ENCODE data around the gene NDFIP2. TPM values are rescaled to one million over a fixed set of nuclear protein-coding genes. Genes with fewer than 3 reads are reported as not detected.
A peak's percentile ranks its signal among the peaks of the same experiment; 100 is the strongest.

The NDFIP2 gene
- total RNA-seq, 1 donor from 2014 or later, result 46.8 TPM

GRCh38 chr13:79511611-79512010 is 30.7 kb downstream of the NDFIP2 start:
- TF ChIP-seq CTCF (IDR thresholded peaks at IDR 0.05; ENCODE audit: insufficient read depth, low read length, poor library complexity, severe bottlenecking), result no peak
- Histone ChIP-seq H3K36me3 (ENCODE audit: control insufficient read depth, insufficient read depth, low read length) (no peaks in the 10 kb centered on the region), H3K4me3 (ENCODE audit: low read depth, low read length) (no peak overlapping the region), H3K27me3 (ENCODE audit: control insufficient read depth, insufficient read depth, low read length) (no peaks in the 10 kb centered on the region)
- DNase-seq (ENCODE audit: low read depth), result no peak

- H3K4me3 ChIP-seq (ENCODE audit: low read depth, low read length), result no peak overlapping the region
- H3K36me3 ChIP-seq (ENCODE audit: control insufficient read depth, insufficient read depth, low read length), result no peaks in the 10 kb centered on the region
- DNase-seq (ENCODE audit: low read depth), result no peak
- no peak for TF ChIP-seq CTCF (IDR thresholded peaks at IDR 0.05; ENCODE audit: insufficient read depth, low read length, poor library complexity, severe bottlenecking)
- H3K27me3 ChIP-seq (ENCODE audit: control insufficient read depth, insufficient read depth, low read length), result no peaks in the 10 kb centered on the region
These were observed 32.0 kb downstream of the NDFIP2 start for GRCh38 chr13:79512950-79513349.

GRCh38 chr13:79516595-79516994 is 35.6 kb downstream of the NDFIP2 start:
- no peaks in the 10 kb centered on the region for H3K36me3 ChIP-seq (ENCODE audit: control insufficient read depth, insufficient read depth, low read length)
- no peak for DNase-seq (ENCODE audit: low read depth)
- no peaks in the 10 kb centered on the region for H3K27me3 ChIP-seq (ENCODE audit: control insufficient read depth, insufficient read depth, low read length)
- no peak overlapping the region for H3K4me3 ChIP-seq (ENCODE audit: low read depth, low read length)
- TF ChIP-seq CTCF (IDR thresholded peaks at IDR 0.05; ENCODE audit: insufficient read depth, low read length, poor library complexity, severe bottlenecking), result no peak

- TF ChIP-seq CTCF (IDR thresholded peaks at IDR 0.05; ENCODE audit: insufficient read depth, low read length, poor library complexity, severe bottlenecking), result no peak
- no peaks in the 10 kb centered on the region for H3K36me3 ChIP-seq (ENCODE audit: control insufficient read depth, insufficient read depth, low read length)
- H3K4me3 ChIP-seq (ENCODE audit: low read depth, low read length), result no peak overlapping the region
- no peak for DNase-seq (ENCODE audit: low read depth)
- H3K27me3 ChIP-seq (ENCODE audit: control insufficient read depth, insufficient read depth, low read length), result no peaks in the 10 kb centered on the region
These were observed 38.3 kb downstream of the NDFIP2 start for GRCh38 chr13:79519255-79519654.

- no peak for TF ChIP-seq CTCF (IDR thresholded peaks at IDR 0.05; ENCODE audit: insufficient read depth, low read length, poor library complexity, severe bottlenecking)
- Histone ChIP-seq H3K27me3 (ENCODE audit: control insufficient read depth, insufficient read depth, low read length) (no peaks in the 10 kb centered on the region), H3K36me3 (ENCODE audit: control insufficient read depth, insufficient read depth, low read length) (no peaks in the 10 kb centered on the region), H3K4me3 (ENCODE audit: low read depth, low read length) (no peak overlapping the region)
- DNase-seq (ENCODE audit: low read depth), result no peak
These were observed 41.6 kb downstream of the NDFIP2 start for GRCh38 chr13:79522583-79522982.

GRCh38 chr13:79525064-79525857 is 44.3 kb downstream of the NDFIP2 start:
- H3K36me3 ChIP-seq (ENCODE audit: control insufficient read depth, insufficient read depth, low read length), result no peaks in the 10 kb centered on the region
- no peak for TF ChIP-seq CTCF (IDR thresholded peaks at IDR 0.05; ENCODE audit: insufficient read depth, low read length, poor library complexity, severe bottlenecking)
- H3K4me3 ChIP-seq (ENCODE audit: low read depth, low read length), result no peak overlapping the region
- no peaks in the 10 kb centered on the region for H3K27me3 ChIP-seq (ENCODE audit: control insufficient read depth, insufficient read depth, low read length)
- DNase-seq (ENCODE audit: low read depth), result peak; percentile 10

Data from kidney epithelial cell (primary cell).